GM21447 (cell line): ENCODE results near the gene PLEK.

Source experiments
- ATAC-seq: cut with Tn5 transposase; IDR thresholded peaks from one replicate; pipeline ENCODE4 v1.9.1; 2021; ENCODE audit not compliant: unreplicated experiment

Gene PLEK

GRCh38 chr2:68414452-68414851 is 49.4 kb downstream of the PLEK start:
- ATAC-seq: no peak

- no peak for ATAC-seq
Observed at GRCh38 chr2:68414876-68415275, 49.8 kb downstream of the PLEK start.

GRCh38 chr2:68415521-68415920 is 50.4 kb downstream of the PLEK start:
- ATAC-seq: no peak

- ATAC-seq: no peak
Observed at GRCh38 chr2:68416081-68416675, 51.1 kb downstream of the PLEK start.

GRCh38 chr2:68417926-68418325 is 52.8 kb downstream of the PLEK start:
- ATAC-seq: no peak

- ATAC-seq: no peak
Observed at GRCh38 chr2:68418419-68418818, 53.3 kb downstream of the PLEK start.

GRCh38 chr2:68418855-68419254 is 53.8 kb downstream of the PLEK start:
- ATAC-seq: no peak

- no peak for ATAC-seq
Observed at GRCh38 chr2:68420254-68420910, 55.3 kb downstream of the PLEK start.

- peak; percentile 88 for ATAC-seq
Observed at GRCh38 chr2:68423966-68424650, 59.0 kb downstream of the PLEK start.

GRCh38 chr2:68425503-68425902 is 60.4 kb downstream of the PLEK start:
- ATAC-seq: no peak

GRCh38 chr2:68426446-68426845 is 61.4 kb downstream of the PLEK start:
- ATAC-seq: no peak

- no peak for ATAC-seq
Observed at GRCh38 chr2:68426848-68427579, 61.9 kb downstream of the PLEK start.

- ATAC-seq: no peak
Observed at GRCh38 chr2:68428126-68428525, 63.0 kb downstream of the PLEK start.

- no peak for ATAC-seq
Observed at GRCh38 chr2:68428746-68429145, 63.7 kb downstream of the PLEK start.

- no peak for ATAC-seq
Observed at GRCh38 chr2:68429311-68429826, 64.3 kb downstream of the PLEK start.

- no peak for ATAC-seq
Observed at GRCh38 chr2:68431316-68431972, 66.4 kb downstream of the PLEK start.

GRCh38 chr2:68432696-68433658 is 67.9 kb downstream of the PLEK start:
- no peak for ATAC-seq

- ATAC-seq: no peak
Observed at GRCh38 chr2:68434981-68435380, 69.9 kb downstream of the PLEK start.

- no peak for ATAC-seq
Observed at GRCh38 chr2:68435615-68436014, 70.5 kb downstream of the PLEK start.

- no peak for ATAC-seq
Observed at GRCh38 chr2:68436270-68436669, 71.2 kb downstream of the PLEK start.
